Neuron (in vitro differentiated cells): ENCODE results near the gene CCDC40.

Experiments
- H2AFZ ChIP-seq: one replicate; pipeline ENCODE4 v1.6.1; 2013; ENCODE audit warnings: low read depth, mild to moderate bottlenecking, inconsistent platforms, low read length, moderate library complexity
- H3K27me3 ChIP-seq: one replicate; pipeline ENCODE4 v1.6.1; 2013; ENCODE audit warnings: low read length; ENCODE audit not compliant: insufficient read depth
- H3K36me3 ChIP-seq: one replicate; pipeline ENCODE4 v1.6.1; 2013; ENCODE audit warnings: low read length; ENCODE audit not compliant: insufficient read depth
- H3K4me1 ChIP-seq: one replicate; pipeline ENCODE4 v1.6.1; 2013; ENCODE audit warnings: low read length; ENCODE audit not compliant: insufficient read depth
- H3K4me3 ChIP-seq: 2 replicates; pipeline ENCODE4 v1.5.1; 2013; ENCODE audit warnings: mild to moderate bottlenecking, low read length, moderate library complexity
- H3K9me3 ChIP-seq: one replicate; pipeline ENCODE4 v1.6.1; 2013; ENCODE audit warnings: low read length

The CCDC40 gene

DNA sequence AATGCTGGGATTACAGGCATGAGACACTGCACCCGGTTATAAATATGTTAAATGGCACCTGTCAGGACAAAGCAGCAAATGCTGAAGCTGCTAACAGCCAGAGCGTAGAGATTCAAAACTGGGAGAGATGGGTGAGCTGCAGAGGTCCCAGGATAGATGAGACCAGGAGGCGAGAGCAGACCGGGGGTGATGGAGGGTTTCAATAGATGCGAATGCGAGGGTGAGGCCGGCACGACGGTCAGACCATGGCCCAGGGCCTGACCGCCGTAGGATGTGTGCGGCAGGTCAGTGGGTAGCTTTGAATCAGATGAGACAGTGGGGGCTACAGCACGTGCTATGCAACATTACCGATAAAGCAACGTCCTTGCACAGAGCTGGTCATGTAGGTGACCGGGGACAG, 14.3 kb downstream of the CCDC40 start:
- Histone ChIP-seq H3K27me3 (no peaks in the 10 kb centered on the region), H3K36me3 (peaks cover 39% of the 10 kb centered on the region), H3K9me3 (no peaks in the 10 kb centered on the region), H3K4me3 (no peak overlapping the region), H3K4me1 (no peaks in the 10 kb centered on the region), H2AFZ (no peak overlapping the region)

- H2AFZ ChIP-seq, result no peak overlapping the region
- no peak overlapping the region for H3K4me3 ChIP-seq
- H3K27me3 ChIP-seq, result no peaks in the 10 kb centered on the region
- no peaks in the 10 kb centered on the region for H3K4me1 ChIP-seq
- H3K9me3 ChIP-seq, result no peaks in the 10 kb centered on the region
- H3K36me3 ChIP-seq, result peaks cover 44% of the 10 kb centered on the region
These were observed 15.2 kb downstream of the CCDC40 start for GRCh38 chr17:80051681-80052080.

DNA sequence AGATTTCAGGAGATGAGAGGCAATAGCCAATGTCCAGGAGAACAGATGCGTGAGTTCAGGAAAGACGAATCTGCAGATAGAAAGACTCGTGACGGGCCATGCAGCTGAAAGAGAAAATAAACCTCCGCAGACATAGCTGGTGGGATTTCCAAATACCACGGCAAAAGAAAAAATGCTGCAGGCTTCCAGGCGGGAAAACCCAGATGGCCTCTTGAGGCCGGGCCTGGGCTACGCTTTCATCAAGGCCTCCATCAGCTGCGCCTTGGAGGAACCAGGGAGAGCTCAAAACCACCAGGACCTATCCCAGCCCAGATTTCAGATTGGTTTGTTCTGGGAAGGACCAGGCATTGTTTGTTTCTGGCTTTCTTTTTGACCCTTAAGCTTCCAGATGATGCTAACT, 16.7 kb downstream of the CCDC40 start:
- no peaks in the 10 kb centered on the region for H3K9me3 ChIP-seq
- no peaks in the 10 kb centered on the region for H3K27me3 ChIP-seq
- H3K4me1 ChIP-seq, result no peaks in the 10 kb centered on the region
- peaks cover 41% of the 10 kb centered on the region for H3K36me3 ChIP-seq
- H2AFZ ChIP-seq, result no peak overlapping the region
- no peak overlapping the region for H3K4me3 ChIP-seq

DNA sequence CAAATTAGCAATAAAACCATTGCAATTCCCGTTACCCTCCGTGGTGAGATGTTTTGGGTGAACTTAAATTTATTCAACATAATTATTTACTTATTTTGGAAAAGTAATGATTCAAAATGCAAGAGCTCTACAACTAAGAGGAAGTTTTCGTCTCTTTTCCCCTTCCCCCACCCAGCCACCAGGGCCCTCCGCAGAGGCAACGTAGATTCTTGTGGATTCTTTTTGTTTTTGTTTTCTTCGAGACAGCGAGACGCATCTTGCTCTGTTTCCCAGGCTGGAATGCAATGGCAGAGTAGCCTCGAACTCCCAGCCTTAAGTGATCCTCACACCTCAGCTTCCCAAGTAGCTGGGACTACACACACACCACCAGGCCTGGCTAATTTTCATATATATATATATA, 19.2 kb downstream of the CCDC40 start:
- Histone ChIP-seq H3K27me3 (no peaks in the 10 kb centered on the region), H3K4me3 (no peak overlapping the region), H2AFZ (no peak overlapping the region), H3K4me1 (no peaks in the 10 kb centered on the region), H3K36me3 (peaks cover 42% of the 10 kb centered on the region), H3K9me3 (no peaks in the 10 kb centered on the region)

DNA sequence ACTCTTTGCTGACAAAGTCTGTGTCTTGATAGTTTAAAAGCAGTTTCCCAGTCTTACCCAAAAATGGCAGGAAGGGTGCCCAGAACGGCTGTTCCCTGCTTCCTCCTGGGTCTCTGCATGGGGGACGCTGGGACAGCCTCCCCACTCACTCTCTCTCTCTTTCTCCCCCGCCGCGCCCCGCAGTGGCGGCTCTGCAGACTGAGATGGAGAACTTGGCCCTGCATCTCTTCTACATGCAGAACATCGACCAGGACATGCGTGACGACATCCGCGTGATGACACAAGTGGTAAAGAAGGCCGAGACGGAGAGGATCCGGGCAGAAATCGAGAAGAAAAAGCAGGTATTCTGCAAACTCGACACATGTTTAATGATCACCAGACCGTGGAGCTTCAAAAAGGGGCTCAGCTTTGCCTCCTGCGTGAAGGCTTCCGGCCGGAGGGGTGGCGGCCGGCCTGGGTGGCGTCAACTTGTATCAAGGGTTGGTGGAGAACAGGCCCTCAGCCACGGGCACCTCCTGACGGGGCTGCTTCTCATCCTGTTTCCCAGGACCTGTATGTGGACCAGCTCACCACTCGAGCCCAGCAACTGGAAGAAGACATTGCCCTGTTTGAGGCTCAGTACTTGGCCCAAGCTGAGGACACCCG, 22.0 kb downstream of the CCDC40 start:
- Histone ChIP-seq H3K4me1 (no peaks in the 10 kb centered on the region), H3K9me3 (no peaks in the 10 kb centered on the region), H3K4me3 (no peak overlapping the region), H3K36me3 (peaks cover 34% of the 10 kb centered on the region), H2AFZ (no peak overlapping the region), H3K27me3 (no peaks in the 10 kb centered on the region)

DNA sequence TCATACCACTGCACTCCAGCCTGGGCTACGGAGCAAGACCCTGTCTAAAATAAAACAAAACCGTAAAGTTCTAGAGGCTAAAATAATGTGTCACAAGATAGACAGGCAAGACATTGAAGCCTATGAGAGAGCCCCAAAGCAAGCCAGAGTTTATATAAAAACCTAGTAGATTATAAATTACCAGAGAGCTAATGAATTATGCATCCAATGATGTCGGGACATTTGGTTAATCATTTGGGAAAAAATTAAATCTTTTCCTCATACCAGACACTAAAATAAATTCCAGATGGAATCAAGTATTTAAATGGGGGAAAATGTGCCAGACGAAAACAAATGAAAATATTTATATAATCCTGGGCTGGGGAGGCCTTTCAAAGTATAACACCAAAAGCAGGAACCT, 24.2 kb downstream of the CCDC40 start:
- Histone ChIP-seq H3K9me3 (no peaks in the 10 kb centered on the region), H3K36me3 (peaks cover 43% of the 10 kb centered on the region), H3K4me1 (no peaks in the 10 kb centered on the region), H3K27me3 (no peaks in the 10 kb centered on the region), H3K4me3 (no peak overlapping the region), H2AFZ (no peak overlapping the region)

DNA sequence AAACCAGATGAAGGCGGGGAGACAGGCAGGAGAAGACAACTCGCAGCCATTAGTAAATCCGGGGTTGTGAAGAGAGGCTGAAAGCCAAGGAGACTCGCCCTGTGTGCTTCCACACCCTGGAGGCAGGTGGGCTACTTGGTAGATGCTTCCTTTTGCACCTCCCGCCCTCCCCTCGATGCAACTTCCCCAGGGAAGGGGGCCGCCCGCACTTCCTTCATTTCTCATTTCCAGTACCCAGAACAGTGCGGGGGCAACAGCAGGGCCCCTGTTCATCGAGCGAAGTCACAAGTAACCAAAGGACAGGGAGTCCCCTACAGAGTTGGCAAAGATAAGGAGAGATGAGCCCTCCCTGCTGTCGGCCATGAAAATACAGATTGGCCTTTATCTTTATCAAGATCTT, 25.0 kb downstream of the CCDC40 start:
- no peaks in the 10 kb centered on the region for H3K4me1 ChIP-seq
- no peaks in the 10 kb centered on the region for H3K27me3 ChIP-seq
- no peaks in the 10 kb centered on the region for H3K9me3 ChIP-seq
- H3K36me3 ChIP-seq, result peaks cover 41% of the 10 kb centered on the region
- H3K4me3 ChIP-seq, result no peak overlapping the region
- H2AFZ ChIP-seq, result no peak overlapping the region

GRCh38 chr17:80063830-80064585, 27.6 kb downstream of the CCDC40 start:
- H2AFZ ChIP-seq, result no peak overlapping the region
- no peaks in the 10 kb centered on the region for H3K4me1 ChIP-seq

DNA sequence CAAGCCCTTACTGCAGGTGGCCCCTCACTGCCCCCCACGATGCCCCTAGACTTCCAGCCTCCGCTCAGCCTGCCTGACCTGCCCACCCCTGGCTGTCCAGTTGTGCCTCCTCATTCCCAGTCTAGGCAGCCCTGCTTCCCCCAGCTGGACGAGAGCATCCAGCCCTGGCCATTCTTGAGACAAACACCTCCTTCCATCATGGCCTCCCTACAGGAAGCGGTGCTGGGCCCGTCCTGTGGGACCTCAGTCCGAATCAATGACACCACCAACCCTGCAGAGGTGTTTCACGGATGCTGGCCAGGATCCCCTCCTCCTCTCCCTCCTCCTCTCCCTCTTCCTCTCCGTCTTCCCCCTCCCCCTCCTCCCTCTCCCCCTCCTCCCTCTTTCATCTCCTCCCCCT, 28.3 kb downstream of the CCDC40 start:
- Histone ChIP-seq H3K36me3 (peaks cover 28% of the 10 kb centered on the region), H2AFZ (no peak overlapping the region), H3K9me3 (no peaks in the 10 kb centered on the region), H3K4me1 (no peaks in the 10 kb centered on the region), H3K27me3 (no peaks in the 10 kb centered on the region), H3K4me3 (no peak overlapping the region)

More at GRCh38 chr17:80063830-80064585, 27.6 kb downstream of the CCDC40 start:
- no peaks in the 10 kb centered on the region for H3K9me3 ChIP-seq
- H3K27me3 ChIP-seq, result no peaks in the 10 kb centered on the region
- H3K4me3 ChIP-seq, result no peak overlapping the region
- peaks cover 31% of the 10 kb centered on the region for H3K36me3 ChIP-seq

GRCh38 chr17:80065478-80066170, 29.2 kb downstream of the CCDC40 start:
- H3K36me3 ChIP-seq, result peaks cover 20% of the 10 kb centered on the region
- H3K4me3 ChIP-seq, result no peak overlapping the region
- no peak overlapping the region for H2AFZ ChIP-seq
- no peaks in the 10 kb centered on the region for H3K4me1 ChIP-seq
- H3K9me3 ChIP-seq, result no peaks in the 10 kb centered on the region
- no peaks in the 10 kb centered on the region for H3K27me3 ChIP-seq

DNA sequence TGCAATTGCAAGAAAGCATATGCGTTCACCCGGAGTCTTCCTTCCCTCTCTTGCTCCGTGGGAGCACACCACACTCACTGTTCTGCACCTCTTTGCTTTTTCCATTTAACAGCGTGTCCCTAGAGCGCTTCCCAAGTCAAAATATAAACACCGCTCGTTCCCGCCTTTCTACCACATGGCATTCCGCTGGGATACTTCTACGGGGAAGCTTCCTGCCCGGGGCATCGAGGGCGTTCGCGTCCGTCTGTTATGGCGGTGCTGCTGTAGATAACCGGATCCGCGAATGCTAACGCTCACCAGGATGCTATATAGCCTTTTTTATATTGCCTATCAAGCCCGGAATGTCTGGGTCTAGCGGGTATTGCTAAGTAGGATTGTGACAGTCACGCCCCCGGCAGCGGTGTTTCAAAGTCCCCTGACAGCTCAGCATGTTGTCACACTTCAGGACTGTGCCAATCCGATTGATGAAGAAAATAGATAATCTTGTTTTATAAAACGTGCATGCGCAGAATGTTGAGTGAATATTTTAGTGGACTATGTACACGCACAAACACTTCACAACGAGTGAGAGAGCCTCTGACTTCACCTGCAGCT, 31.0 kb downstream of the CCDC40 start:
- Histone ChIP-seq H3K4me3 (no peak overlapping the region), H3K9me3 (no peaks in the 10 kb centered on the region), H3K27me3 (no peaks in the 10 kb centered on the region), H2AFZ (no peak overlapping the region), H3K4me1 (no peaks in the 10 kb centered on the region), H3K36me3 (peaks cover 18% of the 10 kb centered on the region)

GRCh38 chr17:80068301-80069222, 32.1 kb downstream of the CCDC40 start:
- H3K27me3 ChIP-seq, result no peaks in the 10 kb centered on the region
- no peaks in the 10 kb centered on the region for H3K9me3 ChIP-seq
- H3K4me3 ChIP-seq, result no peak overlapping the region
- H2AFZ ChIP-seq, result no peak overlapping the region
- peaks cover 13% of the 10 kb centered on the region for H3K36me3 ChIP-seq
- no peaks in the 10 kb centered on the region for H3K4me1 ChIP-seq
